Breast epithelium (tissue), 4 donors: ENCODE results near the gene SHISA2. TPM values are rescaled to one million over a fixed set of nuclear protein-coding genes. Genes with fewer than 3 reads are reported as not detected.
"Not testable (repeated sequence)": the region's sequence is repeated elsewhere in the genome, so short reads cannot be mapped to it uniquely, and the experiment has no call there.

Source experiments
- DNase-seq, 2 donors: peaks; one replicate each; pipeline ENCODE4 v3.0.0-alpha.2; 2019; ENCODE audit warnings: low spot score in 2 of 2
- H3K27ac ChIP-seq, 2 donors: fragments of 200-600 bp; sonication (generic) in 1 of 2; one replicate each; pipeline ENCODE4 v1.5.1; 2016 to 2019; ENCODE audit warnings: mild to moderate bottlenecking in 1 of 2
- H3K27me3 ChIP-seq, 2 donors: fragments of 200-600 bp; sonication (generic) in 1 of 2; one replicate each; pipeline versions ENCODE4 v1.5.1 to v1.6.0; 2017 to 2019; ENCODE audit warnings: control low read depth in 1 of 2, mild to moderate bottlenecking in 1 of 2
- H3K36me3 ChIP-seq: fragments of 200-600 bp; one replicate; pipeline ENCODE4 v1.5.1; 2019
- H3K4me1 ChIP-seq, 2 donors: fragments of 200-600 bp; sonication (generic); one replicate each; pipeline ENCODE4 v1.5.1; 2016 to 2019; ENCODE audit warnings: control low read depth in 1 of 2
- H3K4me3 ChIP-seq, 3 donors: fragments of 200-600 bp; sonication (generic); 1 replicate in 2 of 3; 2 replicates in 1 of 3; pipeline ENCODE4 v1.5.1; 2016 to 2019; ENCODE audit warnings: mild to moderate bottlenecking in 3 of 3, moderate library complexity in 2 of 3
- H3K9me3 ChIP-seq, 2 donors: fragments of 200-600 bp; sonication (generic) in 1 of 2; one replicate each; pipeline ENCODE4 v1.5.1; 2016 to 2019; ENCODE audit warnings: control low read depth in 1 of 2
- CTCF ChIP-seq, 3 donors: fragments of 450-650 bp; IDR thresholded peaks; one replicate each; pipeline ENCODE4 v1.5.1; 2016 to 2017; ENCODE audit warnings: antibody characterized with exemption in 3 of 3, mild to moderate bottlenecking in 3 of 3, moderate library complexity in 3 of 3
- POLR2A ChIP-seq: fragments of 450-650 bp; IDR thresholded peaks from one replicate; pipeline ENCODE4 v1.6.1; 2016; ENCODE audit warnings: antibody characterized with exemption, mild to moderate bottlenecking, moderate library complexity
- POLR2AphosphoS5 ChIP-seq, 3 donors: sonication (generic); formaldehyde crosslinking; IDR thresholded peaks; one replicate each; pipeline ENCODE4 v1.6.1; 2017; ENCODE audit warnings: antibody characterized with exemption in 3 of 3
- intact Hi-C: fragments of 100-400 bp; cut with DNase I; formaldehyde crosslinking; loops from one replicate; pipeline ENCODE4 v1.15.1; 2023; ENCODE audit warnings: low total_unique reads
- total RNA-seq, 3 donors: library from RNA; depleted of rRNA; stranded (reverse); fragments of >200 nt; gene quantifications; one replicate each; pipeline ENCODE4 v1.1.0, GENCODE V29; 2016

The SHISA2 gene
- total RNA-seq, 3 donors from 2014 or later: 0.64 to 43.8 (median 2.6) TPM

GRCh38 chr13:26074706-26075105 lies 22.9 kb upstream of the SHISA2 start:
- Histone ChIP-seq H3K9me3 (no peaks in the 10 kb centered on the region), H3K4me3 (no peak overlapping the region), H3K36me3 (no peaks in the 10 kb centered on the region), H3K4me1 (no peaks in the 10 kb centered on the region), H3K27ac (no peak overlapping the region), H3K27me3 (no peaks in the 10 kb centered on the region)
- intact Hi-C loops: no loop called here
- no peak for DNase-seq
- TF ChIP-seq POLR2A: no peak
- no peak for TF ChIP-seq CTCF (IDR thresholded peaks at IDR 0.05)
- no peak for TF ChIP-seq POLR2AphosphoS5 (IDR thresholded peaks at IDR 0.05)

- H3K4me3 ChIP-seq, H3K27me3 ChIP-seq, H3K36me3 ChIP-seq, H3K4me1 ChIP-seq, H3K9me3 ChIP-seq, DNase-seq, H3K27ac ChIP-seq, intact Hi-C loops: not testable (repeated sequence)
- peak in 2 of 3 donors; percentile 32 to 44 for TF ChIP-seq CTCF (IDR thresholded peaks at IDR 0.05)
Observed at GRCh38 chr13:26072335-26072734, 20.5 kb upstream of the SHISA2 start.

- Histone ChIP-seq H3K4me3 (no peak overlapping the region), H3K4me1 (no peaks in the 10 kb centered on the region), H3K9me3 (no peaks in the 10 kb centered on the region), H3K27ac (no peak overlapping the region), H3K27me3 (no peaks in the 10 kb centered on the region), H3K36me3 (no peaks in the 10 kb centered on the region)
- intact Hi-C loops: no loop called here
- TF ChIP-seq POLR2A: no peak
- TF ChIP-seq POLR2AphosphoS5 (IDR thresholded peaks at IDR 0.05): no peak
- TF ChIP-seq CTCF (IDR thresholded peaks at IDR 0.05): no peak
- no peak for DNase-seq
Observed at GRCh38 chr13:26071691-26072090, 19.9 kb upstream of the SHISA2 start.

GRCh38 chr13:26069642-26070041 lies 17.8 kb upstream of the SHISA2 start:
- intact Hi-C loops, H3K27ac ChIP-seq, H3K9me3 ChIP-seq, DNase-seq, H3K36me3 ChIP-seq, H3K4me3 ChIP-seq, H3K27me3 ChIP-seq, H3K4me1 ChIP-seq: not testable (repeated sequence)

- intact Hi-C loops, H3K4me3 ChIP-seq, H3K9me3 ChIP-seq, H3K27ac ChIP-seq, DNase-seq, H3K27me3 ChIP-seq, H3K36me3 ChIP-seq, H3K4me1 ChIP-seq: not testable (repeated sequence)
Observed at GRCh38 chr13:26068372-26068771, 16.6 kb upstream of the SHISA2 start.

- Histone ChIP-seq H3K36me3 (no peaks in the 10 kb centered on the region), H3K9me3 (no peaks in the 10 kb centered on the region)
Observed at GRCh38 chr13:26067601-26068000, 15.8 kb upstream of the SHISA2 start.

GRCh38 chr13:26066492-26066891 lies 14.7 kb upstream of the SHISA2 start:
- H3K27ac ChIP-seq, H3K4me3 ChIP-seq, H3K27me3 ChIP-seq, intact Hi-C loops, H3K9me3 ChIP-seq, H3K36me3 ChIP-seq, DNase-seq, H3K4me1 ChIP-seq: not testable (repeated sequence)

More at GRCh38 chr13:26067601-26068000, 15.8 kb upstream of the SHISA2 start:
- no peaks in the 10 kb centered on the region for H3K4me1 ChIP-seq
- H3K27ac ChIP-seq: no peak overlapping the region
- TF ChIP-seq POLR2A (no peak), CTCF (IDR thresholded peaks at IDR 0.05) (no peak), POLR2AphosphoS5 (IDR thresholded peaks at IDR 0.05) (no peak)
- H3K4me3 ChIP-seq: no peak overlapping the region
- DNase-seq: no peak
- no peaks in the 10 kb centered on the region for H3K27me3 ChIP-seq
- intact Hi-C loops: no loop called here
